SH-SY5Y (cell line): ENCODE measurements around the gene NMNAT3.

ENCODE experiments used
- GATA2 ChIP-seq: IDR thresholded peaks from 2 replicates; pipeline ENCODE4 v1.6.1; 2011; ENCODE audit warnings: mild to moderate bottlenecking, low read depth, low read length
- GATA3 ChIP-seq: IDR thresholded peaks from 2 replicates; pipeline ENCODE4 v1.6.1; 2011; ENCODE audit warnings: low read depth, mild to moderate bottlenecking, low read length, moderate library complexity

NMNAT3 gene

GRCh38 chr3:139523718-139524117 lies 154.1 kb downstream of the NMNAT3 start:
- TF ChIP-seq GATA2 = no peak
- TF ChIP-seq GATA3 = no peak

- TF ChIP-seq GATA3 (no peak), GATA2 (no peak)
These were observed 154.6 kb downstream of the NMNAT3 start for GRCh38 chr3:139523166-139523565.

- TF ChIP-seq GATA2 (no peak), GATA3 (no peak)
These were observed 155.4 kb downstream of the NMNAT3 start for GRCh38 chr3:139522421-139522820.

GRCh38 chr3:139521816-139522215 lies 156.0 kb downstream of the NMNAT3 start:
- TF ChIP-seq GATA2 (peak; percentile 30; the same call in 1 of the 2 replicates), GATA3 (no peak)

GRCh38 chr3:139521144-139521543 lies 156.6 kb downstream of the NMNAT3 start:
- no peak for TF ChIP-seq GATA3
- TF ChIP-seq GATA2 = no peak

GRCh38 chr3:139519998-139520737 lies 157.6 kb downstream of the NMNAT3 start:
- TF ChIP-seq GATA3 (no peak), GATA2 (no peak)

- TF ChIP-seq GATA3 (no peak), GATA2 (no peak)
These were observed 158.6 kb downstream of the NMNAT3 start for GRCh38 chr3:139518926-139519842.

GRCh38 chr3:139518306-139518705 lies 159.5 kb downstream of the NMNAT3 start:
- TF ChIP-seq GATA3 (no peak), GATA2 (no peak)

- no peak for TF ChIP-seq GATA2
These were observed 160.3 kb downstream of the NMNAT3 start for GRCh38 chr3:139517321-139518065.

GRCh38 chr3:139514741-139515140 lies 163.0 kb downstream of the NMNAT3 start:
- TF ChIP-seq GATA2 (no peak), GATA3 (no peak)
